ENCODE measurements around the gene MNS1. TPM values are rescaled to one million over a fixed set of nuclear protein-coding genes. Genes with fewer than 3 reads are reported as not detected.

The MNS1 gene
- total RNA-seq, 1 donor from 2014 or later: 0.86 TPM

DNA sequence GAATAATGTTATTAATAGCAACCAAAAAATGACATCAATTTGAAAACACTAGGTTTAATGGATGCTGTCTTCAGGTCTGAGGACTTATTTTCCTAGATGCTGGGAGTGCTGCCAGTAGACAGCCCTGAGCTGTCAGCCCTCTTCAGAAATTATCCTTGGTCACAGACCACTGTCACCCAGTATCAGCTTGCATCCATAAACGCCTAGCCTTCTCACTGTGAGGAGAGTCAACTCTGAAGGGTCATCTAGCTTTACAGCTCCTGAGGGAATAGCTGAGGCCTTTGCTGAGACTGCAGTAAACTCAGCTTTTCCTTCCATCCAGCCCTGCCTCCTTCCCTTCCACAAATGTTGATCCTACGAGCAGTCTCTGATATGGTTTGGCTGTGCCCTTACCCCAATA is 19.4 kb upstream of the MNS1 start:
- H4K20me1 ChIP-seq (ENCODE audit: insufficient read depth, low read length): no peaks in the 10 kb centered on the region
- Mint-ChIP-seq H3K27ac (ENCODE audit: unreplicated experiment) (no peak overlapping the region), H3K36me3 (ENCODE audit: low read depth, unreplicated experiment) (peaks cover 2% of the 10 kb centered on the region), H3K27me3 (ENCODE audit: low read depth, unreplicated experiment) (peaks cover 3% of the 10 kb centered on the region), H3K9me3 (ENCODE audit: unreplicated experiment) (no peaks in the 10 kb centered on the region), H3K4me3 (ENCODE audit: unreplicated experiment) (no peak overlapping the region), H3K4me1 (ENCODE audit: low read depth, unreplicated experiment) (no peaks in the 10 kb centered on the region)
- H3K9ac ChIP-seq (ENCODE audit: low read length): no peak overlapping the region
- no peak overlapping the region for H2AFZ ChIP-seq (ENCODE audit: low read depth, low read length)
- H3K9me3 ChIP-seq (ENCODE audit: insufficient read depth, low read depth, low read length): no peaks in the 10 kb centered on the region
- DNase-seq (ENCODE audit: low read depth) (no peak), FAIRE-seq (no peak)
- no peak overlapping the region for H3K27ac ChIP-seq (ENCODE audit: low read depth, low read length)
- no peak overlapping the region for H3K4me2 ChIP-seq (ENCODE audit: low read length)
- no peaks in the 10 kb centered on the region for H3K79me2 ChIP-seq (ENCODE audit: insufficient read depth, low read length)
- no peaks in the 10 kb centered on the region for H3K36me3 ChIP-seq (ENCODE audit: insufficient read depth, low read length)
- H3K4me3 ChIP-seq (ENCODE audit: insufficient read depth, low read depth, low read length): no peak overlapping the region
- no peaks in the 10 kb centered on the region for H3K4me1 ChIP-seq (ENCODE audit: insufficient read depth, low read length)
- no peaks in the 10 kb centered on the region for H3K27me3 ChIP-seq (ENCODE audit: insufficient read depth, low read length)
- TF ChIP-seq EZH2 (IDR thresholded peaks at IDR 0.05; ENCODE audit: insufficient read depth, low read length) (no peak), CTCF (IDR thresholded peaks at IDR 0.05; ENCODE audit: insufficient read depth, low read depth, low read length) (no peak)

- H3K4me2 ChIP-seq (ENCODE audit: low read length): no peak overlapping the region
- H3K9me3 ChIP-seq (ENCODE audit: insufficient read depth, low read depth, low read length): no peaks in the 10 kb centered on the region
- no peaks in the 10 kb centered on the region for H3K79me2 ChIP-seq (ENCODE audit: insufficient read depth, low read length)
- Mint-ChIP-seq H3K36me3 (ENCODE audit: low read depth, unreplicated experiment) (no peaks in the 10 kb centered on the region), H3K27me3 (ENCODE audit: low read depth, unreplicated experiment) (peaks cover 6% of the 10 kb centered on the region), H3K4me3 (ENCODE audit: unreplicated experiment) (no peak overlapping the region), H3K9me3 (ENCODE audit: unreplicated experiment) (no peaks in the 10 kb centered on the region), H3K4me1 (ENCODE audit: low read depth, unreplicated experiment) (no peaks in the 10 kb centered on the region), H3K27ac (ENCODE audit: unreplicated experiment) (no peak overlapping the region)
- no peak for FAIRE-seq
- no peaks in the 10 kb centered on the region for H3K4me1 ChIP-seq (ENCODE audit: insufficient read depth, low read length)
- H3K4me3 ChIP-seq (ENCODE audit: insufficient read depth, low read depth, low read length): no peak overlapping the region
- TF ChIP-seq EZH2 (IDR thresholded peaks at IDR 0.05; ENCODE audit: insufficient read depth, low read length) (no peak), CTCF (IDR thresholded peaks at IDR 0.05; ENCODE audit: insufficient read depth, low read depth, low read length) (no peak)
- H3K27me3 ChIP-seq (ENCODE audit: insufficient read depth, low read length): peaks cover 10% of the 10 kb centered on the region
- H3K9ac ChIP-seq (ENCODE audit: low read length): no peak overlapping the region
- no peak for DNase-seq (ENCODE audit: low read depth)
- H3K27ac ChIP-seq (ENCODE audit: low read depth, low read length): no peak overlapping the region
- no peaks in the 10 kb centered on the region for H4K20me1 ChIP-seq (ENCODE audit: insufficient read depth, low read length)
- no peaks in the 10 kb centered on the region for H3K36me3 ChIP-seq (ENCODE audit: insufficient read depth, low read length)
- no peak overlapping the region for H2AFZ ChIP-seq (ENCODE audit: low read depth, low read length)
Observed at GRCh38 chr15:56475351-56475750, 10.4 kb upstream of the MNS1 start.

DNA sequence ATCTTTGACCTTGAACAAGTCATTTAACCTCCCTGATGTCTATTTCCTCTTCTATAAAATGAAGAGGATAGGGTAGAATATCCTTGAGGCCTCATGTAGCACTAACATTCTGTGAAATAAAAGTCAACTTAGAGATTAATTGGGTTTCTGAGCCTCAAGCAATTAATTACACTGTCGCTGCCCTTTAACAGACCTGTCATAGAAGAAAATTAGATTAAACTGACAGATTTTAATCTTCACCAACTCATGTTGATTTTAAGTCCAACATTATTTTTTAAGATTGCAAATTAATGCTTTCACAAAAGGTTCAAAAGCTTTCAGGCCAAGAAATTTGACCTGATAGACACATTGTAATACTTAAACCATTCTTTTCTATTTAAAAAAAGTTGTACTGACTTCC is 8.1 kb upstream of the MNS1 start:
- Histone ChIP-seq H3K27ac (ENCODE audit: low read depth, low read length) (no peak overlapping the region), H3K79me2 (ENCODE audit: insufficient read depth, low read length) (no peaks in the 10 kb centered on the region), H3K9ac (ENCODE audit: low read length) (no peak overlapping the region), H3K27me3 (ENCODE audit: insufficient read depth, low read length) (peaks cover 14% of the 10 kb centered on the region), H3K36me3 (ENCODE audit: insufficient read depth, low read length) (no peaks in the 10 kb centered on the region), H3K4me2 (ENCODE audit: low read length) (no peak overlapping the region), H3K9me3 (ENCODE audit: insufficient read depth, low read depth, low read length) (no peaks in the 10 kb centered on the region), H3K4me3 (ENCODE audit: insufficient read depth, low read depth, low read length) (no peak overlapping the region), H4K20me1 (ENCODE audit: insufficient read depth, low read length) (no peaks in the 10 kb centered on the region), H2AFZ (ENCODE audit: low read depth, low read length) (no peak overlapping the region), H3K4me1 (ENCODE audit: insufficient read depth, low read length) (no peaks in the 10 kb centered on the region)
- no peak for DNase-seq (ENCODE audit: low read depth)
- Mint-ChIP-seq H3K4me1 (ENCODE audit: low read depth, unreplicated experiment) (peaks cover 6% of the 10 kb centered on the region), H3K36me3 (ENCODE audit: low read depth, unreplicated experiment) (no peaks in the 10 kb centered on the region), H3K9me3 (ENCODE audit: unreplicated experiment) (no peaks in the 10 kb centered on the region), H3K27ac (ENCODE audit: unreplicated experiment) (no peak overlapping the region), H3K27me3 (ENCODE audit: low read depth, unreplicated experiment) (peaks cover 6% of the 10 kb centered on the region), H3K4me3 (ENCODE audit: unreplicated experiment) (no peak overlapping the region)
- no peak for FAIRE-seq
- no peak for TF ChIP-seq CTCF (IDR thresholded peaks at IDR 0.05; ENCODE audit: insufficient read depth, low read depth, low read length)
